ENCODE measurements around the gene SLC25A19.
"Not testable (repeated sequence)": the region's sequence is repeated elsewhere in the genome, so short reads cannot be mapped to it uniquely, and the experiment has no call there.

Gene SLC25A19

GRCh38 chr17:75267411-75268232 is 21.6 kb downstream of the SLC25A19 start:
- no peak for DNase-seq (ENCODE audit: low spot score)

- no peak for DNase-seq (ENCODE audit: low spot score)
Observed at GRCh38 chr17:75267153-75267410, 22.2 kb downstream of the SLC25A19 start.

- no peak for DNase-seq (ENCODE audit: low spot score)
Observed at GRCh38 chr17:75266316-75267152, 22.7 kb downstream of the SLC25A19 start.

GRCh38 chr17:75265614-75266315 is 23.5 kb downstream of the SLC25A19 start:
- no peak for DNase-seq (ENCODE audit: low spot score)

- DNase-seq (ENCODE audit: low spot score): no peak
Observed at GRCh38 chr17:75263055-75263454, 26.2 kb downstream of the SLC25A19 start.

- no peak for DNase-seq (ENCODE audit: low spot score)
Observed at GRCh38 chr17:75262112-75262606, 27.1 kb downstream of the SLC25A19 start.

- peak; percentile 92 for DNase-seq (ENCODE audit: low spot score)
Observed at GRCh38 chr17:75261336-75262111, 27.7 kb downstream of the SLC25A19 start, which contains the start of the genes GGA3 and MRPS7. GGA3 (minus strand) TSS chr17:75261606; CDS start chr17:75261587, 19 bp downstream. MRPS7 (plus strand) TSS chr17:75261879; CDS start chr17:75261901, 22 bp downstream.

- no peak for DNase-seq (ENCODE audit: low spot score)
Observed at GRCh38 chr17:75260641-75261335, 28.4 kb downstream of the SLC25A19 start.

DNA sequence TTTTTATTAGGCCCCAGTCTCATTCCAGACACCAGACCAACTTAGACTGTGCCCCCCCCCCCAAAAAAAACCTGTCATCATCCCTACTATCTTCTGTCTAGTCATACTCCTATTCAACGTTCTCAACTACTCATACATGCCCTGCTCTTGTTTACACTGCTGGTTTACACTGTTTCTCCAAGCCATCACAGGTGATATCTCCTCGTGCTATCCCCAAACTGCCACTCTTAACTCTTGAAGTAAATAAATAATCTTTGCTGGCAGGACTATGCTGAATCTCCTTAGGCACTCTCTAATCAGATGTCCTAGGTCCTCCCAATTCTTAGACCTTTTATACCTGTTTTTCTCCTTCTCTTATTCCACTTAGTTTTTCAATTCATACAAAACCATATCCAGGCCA is 32.0 kb downstream of the SLC25A19 start:
- DNase-seq (ENCODE audit: low spot score): not testable (repeated sequence)

DNA sequence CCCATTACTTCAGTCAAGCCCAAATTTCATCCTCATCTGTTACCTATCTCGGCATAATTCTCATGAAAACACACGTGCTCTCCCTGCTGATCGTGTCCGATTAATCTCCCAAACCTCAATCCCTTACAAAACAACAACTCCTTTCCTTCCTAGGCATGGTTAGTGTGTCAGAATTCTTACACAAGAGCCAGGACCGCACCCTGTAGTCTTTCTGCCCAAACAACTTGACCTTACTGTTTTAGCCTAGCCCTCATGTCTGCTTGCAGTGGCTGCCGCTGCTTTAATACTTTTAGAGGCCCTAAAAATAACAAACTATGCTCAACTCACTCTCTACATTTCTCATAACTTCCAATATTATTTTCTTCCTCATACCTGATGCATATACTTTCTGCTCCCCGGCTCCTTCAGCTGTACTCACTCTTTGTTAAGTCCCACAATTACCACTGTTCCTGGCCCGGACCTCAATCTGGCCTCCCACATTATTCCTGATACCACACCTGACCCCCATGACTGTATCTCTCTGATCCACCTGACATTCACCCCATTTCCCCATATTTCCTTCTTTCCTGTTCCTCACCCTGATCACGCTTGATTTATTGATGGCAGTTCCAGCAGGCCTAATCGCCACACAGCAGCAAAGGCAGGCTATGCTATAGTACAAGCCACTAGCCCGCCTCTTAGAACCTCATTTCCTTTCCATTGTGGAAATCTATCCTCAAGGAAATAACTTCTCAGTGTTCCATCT is 33.1 kb downstream of the SLC25A19 start:
- DNase-seq (ENCODE audit: low spot score): not testable (repeated sequence)

DNA sequence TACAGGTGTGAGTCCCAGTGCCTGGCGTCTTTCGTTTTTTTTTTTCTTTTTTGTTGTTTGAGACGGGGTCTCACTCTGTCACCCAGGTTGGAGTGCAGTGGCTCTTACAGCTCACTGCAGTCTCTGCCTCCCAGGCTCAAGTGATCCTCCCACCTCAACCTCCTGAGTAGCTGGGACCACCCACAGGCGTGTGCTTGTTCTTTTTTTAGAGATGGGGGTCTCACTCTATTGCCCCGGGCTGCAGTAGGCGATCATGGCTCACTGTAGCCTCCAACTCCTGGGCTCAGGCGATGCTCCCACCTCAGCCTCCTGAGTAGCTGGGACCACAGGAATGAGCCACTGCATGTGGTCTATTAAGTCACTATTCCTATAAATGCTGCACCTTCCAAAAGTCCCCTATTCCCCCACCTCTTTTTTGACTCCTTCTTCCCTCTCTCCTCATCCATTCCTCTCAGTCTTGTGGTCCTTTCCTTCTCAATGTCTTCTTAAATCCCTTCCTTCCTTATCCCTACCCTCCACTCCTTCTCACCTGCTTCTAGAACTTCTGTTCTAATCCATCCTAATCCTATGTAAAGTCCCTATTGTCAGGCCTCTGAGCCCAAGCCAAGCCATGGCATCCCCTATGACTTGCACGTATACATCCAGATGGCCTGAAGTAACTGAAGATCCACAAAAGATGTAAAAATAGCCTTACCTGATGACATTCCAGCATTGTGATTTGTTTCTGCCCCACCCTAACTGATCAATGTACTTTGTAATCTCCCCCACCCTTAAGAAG is 37.0 kb downstream of the SLC25A19 start:
- DNase-seq (ENCODE audit: low spot score): no peak

DNA sequence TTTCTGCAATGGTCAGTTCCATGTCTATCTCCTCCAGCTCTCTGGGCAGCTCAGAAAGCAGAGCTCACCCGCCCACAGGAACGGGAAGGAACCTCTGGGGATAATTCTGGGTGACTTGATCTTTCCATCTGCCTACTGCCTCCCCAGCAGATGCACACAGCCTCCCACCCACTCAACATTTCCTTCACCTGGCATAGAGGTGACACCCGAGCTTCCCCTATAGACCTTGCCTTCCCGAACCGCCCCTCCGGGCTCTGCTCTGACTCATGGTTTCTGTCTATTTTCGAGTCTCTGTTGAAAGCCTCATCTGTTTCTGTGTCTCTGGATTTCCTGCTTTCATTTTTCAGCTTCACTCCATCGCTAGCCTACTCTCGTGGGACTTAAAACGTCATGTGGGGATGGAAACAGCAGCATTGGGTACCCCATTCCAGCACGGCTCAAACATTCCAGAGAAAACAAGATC is 39.2 kb downstream of the SLC25A19 start:
- peak; percentile 51 for DNase-seq (ENCODE audit: low spot score)

GRCh38 chr17:75249564-75249963 is 39.7 kb downstream of the SLC25A19 start:
- DNase-seq (ENCODE audit: low spot score): no peak

DNA sequence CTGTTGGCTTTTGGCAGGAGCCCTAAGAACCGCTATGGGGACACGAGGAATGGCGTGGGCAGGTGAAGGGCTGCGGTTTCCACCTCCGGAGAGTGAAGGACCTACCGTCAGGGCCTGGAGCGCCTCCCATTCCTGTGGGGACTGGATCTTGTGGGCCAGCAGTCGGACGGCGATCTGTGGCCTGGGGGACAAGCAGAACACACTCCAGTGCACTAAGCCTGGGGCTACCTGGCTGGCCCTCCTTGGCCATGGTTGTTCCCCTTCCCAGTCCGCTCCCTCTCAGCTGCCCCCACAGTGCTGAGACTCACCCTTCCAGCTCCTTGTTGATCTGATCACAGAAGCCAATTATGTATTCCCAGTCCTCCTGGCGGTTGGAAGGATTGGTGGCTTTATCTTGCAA is 42.8 kb downstream of the SLC25A19 start:
- DNase-seq (ENCODE audit: low spot score): no peak

DNA sequence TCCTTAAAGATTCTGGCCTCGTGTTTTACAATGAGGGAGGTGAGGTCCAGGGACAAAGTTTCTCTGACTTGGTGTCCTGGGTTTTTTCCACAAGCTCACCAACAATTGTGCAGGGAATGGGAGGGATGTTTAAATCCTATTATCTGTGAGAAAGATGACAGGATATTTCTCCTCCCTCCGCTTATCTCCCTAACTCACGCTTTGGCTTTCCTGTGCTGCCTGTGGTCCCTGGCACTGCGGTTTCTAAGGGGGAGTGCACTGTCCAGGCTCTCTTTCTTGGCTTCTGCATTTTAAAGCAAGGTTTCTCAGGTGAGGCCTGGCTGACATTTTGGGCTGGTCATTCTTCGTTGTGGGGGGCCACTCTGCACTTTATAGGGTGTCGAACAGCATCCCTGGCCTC is 44.2 kb downstream of the SLC25A19 start:
- no peak for DNase-seq (ENCODE audit: low spot score)

GRCh38 chr17:75244133-75244866 is 44.9 kb downstream of the SLC25A19 start:
- peak; percentile 78 for DNase-seq (ENCODE audit: low spot score)

DNA sequence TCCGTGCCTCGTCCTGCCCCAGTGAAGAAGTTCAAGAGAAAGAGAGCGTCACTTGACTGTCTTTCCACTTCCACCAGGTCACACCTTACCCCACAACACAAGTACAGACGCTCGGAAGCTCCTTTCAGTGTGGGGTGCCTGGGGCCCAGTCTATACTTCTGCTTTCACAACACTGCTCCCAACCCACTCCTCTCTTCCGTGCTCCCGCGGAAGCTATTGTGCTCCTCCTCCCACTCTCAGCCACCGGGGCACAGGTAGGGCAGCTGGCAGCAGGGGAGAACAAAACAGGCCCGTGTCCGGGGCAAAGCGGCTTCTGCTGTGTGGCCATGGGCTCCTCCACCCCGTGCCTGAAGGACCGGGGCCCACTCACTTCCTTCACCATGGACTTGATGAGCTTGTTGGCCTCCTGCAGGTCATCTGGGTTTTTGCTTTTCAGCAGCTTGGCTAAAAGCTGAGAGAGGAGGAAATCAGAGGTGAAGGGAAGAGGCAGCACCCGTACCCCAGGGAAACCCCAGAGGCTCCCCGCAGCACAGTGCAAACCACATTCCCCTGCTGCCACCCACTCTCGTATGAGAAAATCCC is 46.7 kb downstream of the SLC25A19 start:
- DNase-seq (ENCODE audit: low spot score): peak; percentile 71

- DNase-seq (ENCODE audit: low spot score): no peak
Observed at GRCh38 chr17:75241996-75242460, 47.2 kb downstream of the SLC25A19 start.
